Naive B cell (primary cell): Measurements from ENCODE around the gene HAPLN1. TPM values are rescaled to one million over a fixed set of nuclear protein-coding genes. Genes with fewer than 3 reads are reported as not detected.

Source experiments
- ATAC-seq, 2 donors: fragments of 150-1000 bp; cut with Tn5 transposase; 2 replicates each; pipeline ENCODE4 v1.10.0; 2021; ENCODE audit warnings: low read depth in 2 of 2, mild to moderate bottlenecking in 2 of 2, moderate library complexity in 2 of 2
- DNase-seq: peaks from one replicate; pipeline ENCODE4 v3.0.0; 2022
- H3K27ac Mint-ChIP-seq, 6 donors: one replicate each; pipeline ENCODE4 v1.8.0; 2020 to 2022; ENCODE audit warnings: mild to moderate bottlenecking in 6 of 6, mixed read lengths in 6 of 6, moderate library complexity in 5 of 6, inconsistent platforms in 2 of 6
- H3K27me3 Mint-ChIP-seq, 3 donors: one replicate each; pipeline ENCODE4 v1.8.0; 2021 to 2022; ENCODE audit warnings: mixed read lengths in 3 of 3, mild to moderate bottlenecking in 1 of 3
- H3K36me3 Mint-ChIP-seq, 2 donors: one replicate each; pipeline ENCODE4 v1.8.0; 2020 to 2022; ENCODE audit warnings: mixed read lengths in 2 of 2, inconsistent platforms in 1 of 2, mild to moderate bottlenecking in 1 of 2
- H3K4me1 Mint-ChIP-seq, 3 donors: one replicate each; pipeline ENCODE4 v1.8.0; 2020 to 2022; ENCODE audit warnings: mixed read lengths in 3 of 3, inconsistent platforms in 1 of 3, mild to moderate bottlenecking in 1 of 3, moderate library complexity in 1 of 3
- H3K4me3 Mint-ChIP-seq, 8 donors: one replicate each; pipeline ENCODE4 v1.8.0; 2020 to 2022; ENCODE audit warnings: mild to moderate bottlenecking in 8 of 8, mixed read lengths in 8 of 8, moderate library complexity in 8 of 8, inconsistent platforms in 2 of 8
- H3K9me3 Mint-ChIP-seq, 7 donors: one replicate each; pipeline ENCODE4 v1.8.0; 2020 to 2022; ENCODE audit warnings: mixed read lengths in 7 of 7, mild to moderate bottlenecking in 5 of 7, inconsistent platforms in 2 of 7, moderate library complexity in 1 of 7
- polyA plus RNA-seq, 6 donors: library from polyadenylated mRNA; unstranded; fragments of 300-500 nt; fragmentation: Illumina TruSeq; gene quantifications; one replicate each; pipeline ENCODE4 v1.2.3, GENCODE V29; 2021; ENCODE audit warnings: low read depth in 6 of 6

The HAPLN1 gene
- polyA plus RNA-seq, 6 donors from 2014 or later: not detected

GRCh38 chr5:83711982-83712601 is 8.6 kb downstream of the HAPLN1 start:
- H3K27ac Mint-ChIP-seq: no peak overlapping the region
- H3K36me3 Mint-ChIP-seq: no peaks in the 10 kb centered on the region
- H3K27me3 Mint-ChIP-seq: peaks cover 5 to 16% (median 15%) of the 10 kb centered on the region in 3 donors
- peaks cover 0 to 8% (median 0%) of the 10 kb centered on the region in 7 donors for H3K9me3 Mint-ChIP-seq
- DNase-seq (no peak), ATAC-seq (no peak)
- H3K4me3 Mint-ChIP-seq: no peak overlapping the region
- no peaks in the 10 kb centered on the region for H3K4me1 Mint-ChIP-seq

- Mint-ChIP-seq H3K27me3 (peaks cover 11 to 16% (median 15%) of the 10 kb centered on the region in 3 donors), H3K4me3 (no peak overlapping the region), H3K27ac (no peak overlapping the region), H3K4me1 (no peaks in the 10 kb centered on the region), H3K9me3 (peaks cover 0 to 8% (median 0%) of the 10 kb centered on the region in 7 donors), H3K36me3 (no peaks in the 10 kb centered on the region)
- ATAC-seq (no peak), DNase-seq (no peak)
Measured at GRCh38 chr5:83709973-83710372, 10.7 kb downstream of the HAPLN1 start.

GRCh38 chr5:83708170-83708569 is 12.5 kb downstream of the HAPLN1 start:
- no peaks in the 10 kb centered on the region for H3K36me3 Mint-ChIP-seq
- no peak for ATAC-seq

DNA sequence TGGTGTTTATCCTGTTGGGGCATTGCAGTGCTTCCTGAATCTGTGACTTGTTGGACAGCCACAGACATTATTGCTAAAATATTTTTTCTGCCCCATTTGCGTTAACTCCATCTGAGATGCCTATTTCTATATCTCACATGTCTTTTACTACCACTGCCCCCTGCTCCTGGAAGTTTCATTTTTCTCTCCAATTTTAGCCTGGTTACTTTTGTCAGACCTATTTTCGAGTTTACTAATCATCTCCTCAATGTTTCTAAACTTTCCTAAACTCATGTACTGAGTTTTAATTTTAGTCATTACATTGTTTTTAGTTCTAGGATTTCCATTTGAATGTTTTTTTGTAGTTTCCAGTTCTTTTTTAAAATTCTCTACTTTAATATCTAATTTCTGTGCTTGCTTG is 17.6 kb downstream of the HAPLN1 start:
- ATAC-seq (no peak), DNase-seq (no peak)
- H3K9me3 Mint-ChIP-seq: peaks cover 0 to 10% (median 2%) of the 10 kb centered on the region in 7 donors
- H3K27me3 Mint-ChIP-seq: peaks cover 14 to 20% (median 19%) of the 10 kb centered on the region in 3 donors
- no peaks in the 10 kb centered on the region for H3K36me3 Mint-ChIP-seq
- H3K4me3 Mint-ChIP-seq: no peak overlapping the region
- H3K4me1 Mint-ChIP-seq: no peaks in the 10 kb centered on the region
- H3K27ac Mint-ChIP-seq: no peak overlapping the region

More at GRCh38 chr5:83708170-83708569, 12.5 kb downstream of the HAPLN1 start:
- H3K27ac Mint-ChIP-seq: no peak overlapping the region
- H3K27me3 Mint-ChIP-seq: peaks cover 19 to 29% (median 24%) of the 10 kb centered on the region in 3 donors
- no peak overlapping the region for H3K4me3 Mint-ChIP-seq
- H3K4me1 Mint-ChIP-seq: no peaks in the 10 kb centered on the region
- no peak for DNase-seq
- peaks cover 0 to 12% (median 2%) of the 10 kb centered on the region in 7 donors for H3K9me3 Mint-ChIP-seq

DNA sequence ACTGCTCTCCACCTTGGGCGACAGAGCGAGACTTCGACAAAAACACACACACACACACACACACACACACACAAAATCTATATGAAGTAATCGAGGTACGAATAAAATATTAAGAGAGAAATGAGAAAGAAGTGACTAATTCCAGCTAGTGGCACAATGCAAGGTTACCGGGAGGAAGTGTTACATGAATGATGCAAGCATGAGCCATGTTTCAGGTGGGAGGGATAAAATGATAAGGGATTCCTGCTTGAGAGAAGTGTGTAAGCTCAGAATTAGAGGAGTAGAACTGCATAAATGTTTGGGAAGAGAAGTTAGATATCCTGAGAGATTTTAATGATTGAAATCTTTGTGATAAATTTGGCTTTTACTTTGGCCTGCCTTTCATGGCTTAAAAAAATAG is 18.8 kb downstream of the HAPLN1 start:
- no peak overlapping the region for H3K4me3 Mint-ChIP-seq
- no peaks in the 10 kb centered on the region for H3K4me1 Mint-ChIP-seq
- no peaks in the 10 kb centered on the region for H3K36me3 Mint-ChIP-seq
- ATAC-seq (no peak), DNase-seq (no peak)
- peaks cover 11 to 20% (median 14%) of the 10 kb centered on the region in 3 donors for H3K27me3 Mint-ChIP-seq
- no peak overlapping the region for H3K27ac Mint-ChIP-seq
- H3K9me3 Mint-ChIP-seq: peaks cover 0 to 9% (median 2%) of the 10 kb centered on the region in 7 donors

DNA sequence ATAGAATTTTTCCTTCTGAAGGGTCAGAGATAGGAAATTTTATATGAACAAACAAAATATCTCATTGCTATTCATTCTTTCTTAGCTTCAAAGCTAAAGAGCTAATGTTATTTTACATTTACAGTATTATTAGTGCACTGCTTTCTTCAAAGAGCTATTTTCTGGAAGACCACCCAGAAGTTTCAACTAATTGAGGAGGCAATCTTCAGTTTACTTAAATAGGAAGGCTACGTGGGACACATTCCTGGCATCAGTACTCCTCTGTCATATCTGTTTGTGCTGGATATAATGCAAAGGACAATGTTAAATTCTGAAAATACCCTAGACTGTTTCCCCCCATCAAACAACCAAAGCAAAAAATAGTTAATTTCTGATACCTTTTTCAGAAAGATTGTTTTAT is 30.8 kb downstream of the HAPLN1 start:
- DNase-seq (no peak), ATAC-seq (no peak)
- Mint-ChIP-seq H3K9me3 (peaks cover 0 to 4% (median 2%) of the 10 kb centered on the region in 7 donors), H3K27ac (no peak overlapping the region), H3K36me3 (no peaks in the 10 kb centered on the region), H3K4me3 (no peak overlapping the region), H3K4me1 (no peaks in the 10 kb centered on the region), H3K27me3 (peaks cover 0 to 16% (median 11%) of the 10 kb centered on the region in 3 donors)

GRCh38 chr5:83688281-83688680 is 32.4 kb downstream of the HAPLN1 start:
- Mint-ChIP-seq H3K9me3 (peaks cover 0 to 8% (median 2%) of the 10 kb centered on the region in 7 donors), H3K36me3 (no peaks in the 10 kb centered on the region), H3K4me1 (no peaks in the 10 kb centered on the region), H3K27me3 (peaks cover 0 to 27% (median 17%) of the 10 kb centered on the region in 3 donors), H3K4me3 (no peak overlapping the region), H3K27ac (no peak overlapping the region)
- DNase-seq: no peak
- ATAC-seq: no peak

GRCh38 chr5:83687124-83687619 is 33.5 kb downstream of the HAPLN1 start:
- Mint-ChIP-seq H3K27ac (no peak overlapping the region), H3K27me3 (peaks cover 0 to 27% (median 17%) of the 10 kb centered on the region in 3 donors), H3K4me1 (no peaks in the 10 kb centered on the region), H3K4me3 (no peak overlapping the region), H3K36me3 (no peaks in the 10 kb centered on the region), H3K9me3 (peaks cover 0 to 8% (median 2%) of the 10 kb centered on the region in 7 donors)
- DNase-seq (no peak), ATAC-seq (no peak)

DNA sequence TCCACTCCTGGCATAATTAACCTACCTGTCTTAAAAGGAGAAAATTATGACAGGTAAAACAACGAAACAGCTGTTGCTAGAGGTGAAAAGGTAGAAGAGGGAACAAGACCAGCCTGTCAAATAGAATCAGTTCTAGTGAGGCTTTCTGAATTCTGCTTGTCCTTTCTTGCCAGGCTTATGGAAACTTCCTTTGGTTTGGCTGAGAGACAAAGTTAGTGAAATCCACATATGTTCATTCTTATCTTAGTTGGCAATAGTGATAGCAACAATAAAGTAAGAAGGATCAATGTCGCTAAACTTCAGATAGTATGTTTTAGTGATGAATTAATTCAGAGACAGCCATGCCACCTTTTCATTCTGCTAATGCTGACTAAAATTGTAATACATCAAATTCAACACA is 34.4 kb downstream of the HAPLN1 start:
- ATAC-seq (no peak), DNase-seq (no peak)
- Mint-ChIP-seq H3K4me1 (no peaks in the 10 kb centered on the region), H3K27ac (no peak overlapping the region), H3K27me3 (peaks cover 0 to 26% (median 17%) of the 10 kb centered on the region in 3 donors), H3K9me3 (peaks cover 0 to 4% (median 0%) of the 10 kb centered on the region in 7 donors), H3K4me3 (no peak overlapping the region), H3K36me3 (no peaks in the 10 kb centered on the region)

DNA sequence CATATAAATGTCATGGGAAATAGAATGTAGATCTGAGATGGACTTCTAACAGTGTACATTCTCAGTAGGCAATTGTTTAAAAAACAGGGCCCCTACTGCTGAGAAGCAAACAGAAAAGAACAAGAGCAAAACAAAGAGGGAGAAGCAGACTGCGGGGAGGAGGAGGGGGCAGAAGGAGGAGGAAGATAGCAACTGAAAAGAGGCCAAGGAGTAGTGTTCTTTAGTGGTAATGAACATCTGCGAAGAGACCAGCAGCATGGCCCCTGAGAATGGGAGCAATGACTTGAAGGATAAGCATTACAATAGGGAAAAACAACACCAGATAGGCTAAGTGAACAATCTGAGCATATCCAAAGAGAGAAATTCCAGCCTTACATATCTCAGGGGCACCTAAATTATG is 36.8 kb downstream of the HAPLN1 start:
- DNase-seq (no peak), ATAC-seq (no peak)
- no peaks in the 10 kb centered on the region for H3K36me3 Mint-ChIP-seq
- H3K27me3 Mint-ChIP-seq: peaks cover 0 to 19% (median 6%) of the 10 kb centered on the region in 3 donors
- no peak overlapping the region for H3K27ac Mint-ChIP-seq
- no peak overlapping the region for H3K4me3 Mint-ChIP-seq
- no peaks in the 10 kb centered on the region for H3K4me1 Mint-ChIP-seq
- peaks cover 0 to 4% (median 0%) of the 10 kb centered on the region in 7 donors for H3K9me3 Mint-ChIP-seq

DNA sequence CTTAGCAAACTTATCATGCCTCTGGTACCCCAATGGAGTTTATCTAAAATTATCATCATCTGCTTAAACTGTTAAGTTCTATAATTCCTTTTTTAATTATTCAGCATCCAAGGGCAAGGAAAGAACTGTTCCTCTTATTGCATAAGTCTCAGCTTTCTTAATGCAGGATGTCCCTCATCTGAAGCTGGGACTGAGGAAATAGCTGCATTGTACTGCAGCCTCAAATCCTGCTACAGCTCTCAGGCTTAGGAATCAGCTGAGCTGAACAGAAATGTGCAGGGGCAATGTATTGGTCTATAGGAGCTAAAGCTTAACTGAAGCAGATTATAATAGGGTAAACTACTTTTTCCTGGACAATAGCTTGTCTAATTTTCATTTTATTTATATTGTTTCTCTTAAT is 48.0 kb downstream of the HAPLN1 start:
- Mint-ChIP-seq H3K9me3 (peaks cover 0 to 9% (median 2%) of the 10 kb centered on the region in 7 donors), H3K27ac (no peak overlapping the region), H3K27me3 (peaks cover 0 to 14% (median 5%) of the 10 kb centered on the region in 3 donors), H3K36me3 (no peaks in the 10 kb centered on the region), H3K4me1 (no peaks in the 10 kb centered on the region), H3K4me3 (no peak overlapping the region)
- no peak for ATAC-seq
- no peak for DNase-seq

GRCh38 chr5:83672158-83672557 is 48.5 kb downstream of the HAPLN1 start:
- Mint-ChIP-seq H3K4me1 (no peaks in the 10 kb centered on the region), H3K9me3 (peaks cover 0 to 9% (median 2%) of the 10 kb centered on the region in 7 donors), H3K27ac (no peak overlapping the region), H3K36me3 (no peaks in the 10 kb centered on the region), H3K4me3 (no peak overlapping the region), H3K27me3 (peaks cover 0 to 14% (median 5%) of the 10 kb centered on the region in 3 donors)
- DNase-seq (no peak), ATAC-seq (no peak)

- Mint-ChIP-seq H3K9me3 (peaks cover 0 to 9% (median 1%) of the 10 kb centered on the region in 7 donors), H3K36me3 (no peaks in the 10 kb centered on the region), H3K27ac (no peak overlapping the region), H3K4me1 (no peaks in the 10 kb centered on the region), H3K4me3 (no peak overlapping the region), H3K27me3 (peaks cover 5 to 22% (median 10%) of the 10 kb centered on the region in 3 donors)
- ATAC-seq (no peak), DNase-seq (no peak)
Measured at GRCh38 chr5:83665631-83666030, 55.0 kb downstream of the HAPLN1 start.

- Mint-ChIP-seq H3K27ac (no peak overlapping the region), H3K4me1 (no peaks in the 10 kb centered on the region), H3K4me3 (no peak overlapping the region), H3K36me3 (no peaks in the 10 kb centered on the region), H3K9me3 (peaks cover 0 to 2% (median 0%) of the 10 kb centered on the region in 7 donors), H3K27me3 (peaks cover 0 to 10% (median 8%) of the 10 kb centered on the region in 3 donors)
- ATAC-seq: no peak
- DNase-seq: no peak
Measured at GRCh38 chr5:83662558-83662957, 58.1 kb downstream of the HAPLN1 start.
